ENCODE data around the gene LIMA1.

GRCh38 chr12:50157259-50157658 is 126.1 kb downstream of the LIMA1 start:
- TF ChIP-seq CTCF (conservative IDR thresholded peaks at IDR 0.05; ENCODE audit: low read length), result no peak
- no peak for TF ChIP-seq EZH2phosphoT487 (IDR thresholded peaks at IDR 0.05; ENCODE audit: borderline replicate concordance, low read depth, low read length)
